ENCODE results near the gene ELMO1. TPM values are rescaled to one million over a fixed set of nuclear protein-coding genes. Genes with fewer than 3 reads are reported as not detected.

The ELMO1 gene
- polyA plus RNA-seq, 1 experiment, result not detected

DNA sequence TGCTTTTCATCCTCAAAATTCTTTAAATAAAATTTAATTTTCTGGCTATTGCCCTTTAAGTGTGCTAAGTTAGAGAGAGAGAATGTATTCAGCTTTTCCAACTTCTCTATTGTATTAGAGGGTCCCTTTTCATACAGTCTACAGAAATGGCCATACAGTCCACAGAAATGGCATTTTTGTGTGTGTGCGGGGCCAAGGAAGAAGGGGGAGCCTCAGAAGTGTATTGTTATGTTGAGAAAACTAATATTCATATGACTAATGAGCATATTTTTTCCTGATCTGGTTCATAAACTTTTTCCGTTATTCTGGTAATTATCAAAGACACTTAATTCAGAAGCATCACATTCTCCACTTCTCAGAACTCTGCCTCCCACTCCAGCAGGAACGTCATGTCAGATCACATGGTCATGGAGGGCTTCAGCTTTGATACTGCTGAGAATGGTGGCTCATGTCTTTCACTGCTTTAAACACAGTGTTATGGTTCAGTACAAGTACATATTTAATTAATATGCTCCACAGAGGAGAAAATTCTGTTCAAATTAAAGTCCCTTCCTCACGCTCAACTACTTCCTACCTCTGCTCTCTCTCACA, 37.1 kb downstream of the ELMO1 start:
- no peak for DNase-seq (ENCODE audit: low read depth)
- POLR2A ChIA-PET, result no interaction called here
- H3K4me3 ChIP-seq (ENCODE audit: low read depth, low read length), result no peak overlapping the region
- TF ChIP-seq, protein P1, sequence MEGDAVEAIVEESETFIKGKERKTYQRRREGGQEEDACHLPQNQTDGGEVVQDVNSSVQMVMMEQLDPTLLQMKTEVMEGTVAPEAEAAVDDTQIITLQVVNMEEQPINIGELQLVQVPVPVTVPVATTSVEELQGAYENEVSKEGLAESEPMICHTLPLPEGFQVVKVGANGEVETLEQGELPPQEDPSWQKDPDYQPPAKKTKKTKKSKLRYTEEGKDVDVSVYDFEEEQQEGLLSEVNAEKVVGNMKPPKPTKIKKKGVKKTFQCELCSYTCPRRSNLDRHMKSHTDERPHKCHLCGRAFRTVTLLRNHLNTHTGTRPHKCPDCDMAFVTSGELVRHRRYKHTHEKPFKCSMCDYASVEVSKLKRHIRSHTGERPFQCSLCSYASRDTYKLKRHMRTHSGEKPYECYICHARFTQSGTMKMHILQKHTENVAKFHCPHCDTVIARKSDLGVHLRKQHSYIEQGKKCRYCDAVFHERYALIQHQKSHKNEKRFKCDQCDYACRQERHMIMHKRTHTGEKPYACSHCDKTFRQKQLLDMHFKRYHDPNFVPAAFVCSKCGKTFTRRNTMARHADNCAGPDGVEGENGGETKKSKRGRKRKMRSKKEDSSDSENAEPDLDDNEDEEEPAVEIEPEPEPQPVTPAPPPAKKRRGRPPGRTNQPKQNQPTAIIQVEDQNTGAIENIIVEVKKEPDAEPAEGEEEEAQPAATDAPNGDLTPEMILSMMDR (IDR thresholded peaks at IDR 0.05; ENCODE audit: insufficient read depth, low read depth, low read length), result no peak
- no peaks in the 10 kb centered on the region for H3K27me3 ChIP-seq (ENCODE audit: control insufficient read depth, insufficient read depth, low read length)
- CTCF ChIA-PET, result no interaction called here
- no peaks in the 10 kb centered on the region for H3K36me3 ChIP-seq (ENCODE audit: control insufficient read depth, insufficient read depth, low read length)

DNA sequence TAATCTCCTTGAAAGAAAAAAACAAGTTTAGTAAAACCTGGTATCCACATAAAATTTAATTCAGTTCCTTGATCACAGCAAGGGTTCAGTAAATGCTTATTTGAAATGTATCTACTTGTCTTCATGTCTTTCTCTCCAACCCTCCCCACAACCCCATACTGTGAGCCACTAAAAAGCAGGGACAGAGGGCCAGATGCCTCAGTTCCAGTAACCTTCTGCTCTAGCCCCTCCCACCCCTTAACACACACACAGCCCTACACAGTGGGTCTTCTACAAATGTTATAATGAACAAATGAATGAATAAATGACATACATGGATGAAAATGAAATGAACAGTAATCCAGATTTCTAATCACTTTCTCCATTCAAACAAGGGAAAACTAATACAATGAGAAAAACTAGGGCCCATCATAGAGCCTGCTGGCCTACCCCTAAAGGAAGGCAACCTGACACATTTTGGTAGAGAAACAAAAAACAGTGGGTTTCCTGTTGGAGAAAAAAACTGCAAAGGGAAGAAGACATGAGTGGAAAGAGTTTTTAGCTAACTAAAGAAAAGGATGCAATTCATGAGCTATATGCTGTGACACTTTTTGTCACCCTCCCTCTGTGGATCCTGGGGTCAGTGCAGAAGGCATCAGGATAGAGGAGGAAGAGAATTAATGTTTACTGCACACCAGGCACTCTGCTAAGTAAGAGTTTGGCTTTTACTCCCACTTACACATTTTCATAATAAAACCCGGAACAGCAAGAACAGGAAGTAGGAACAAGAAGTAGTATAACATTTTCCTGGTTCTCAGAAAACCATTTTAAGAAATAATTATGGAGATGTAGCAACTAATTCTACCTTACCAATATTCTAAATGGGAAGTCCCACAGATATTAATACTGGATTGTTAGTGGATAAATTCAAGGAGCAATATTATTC, 38.1 kb downstream of the ELMO1 start:
- ChIA-PET POLR2A (no interaction called here), CTCF (no interaction called here)
- no peak for DNase-seq (ENCODE audit: low read depth)
- Histone ChIP-seq H3K4me3 (ENCODE audit: low read depth, low read length) (no peak overlapping the region), H3K36me3 (ENCODE audit: control insufficient read depth, insufficient read depth, low read length) (no peaks in the 10 kb centered on the region), H3K27me3 (ENCODE audit: control insufficient read depth, insufficient read depth, low read length) (no peaks in the 10 kb centered on the region)
- TF ChIP-seq, protein P1 (IDR thresholded peaks at IDR 0.05; ENCODE audit: insufficient read depth, low read depth, low read length), result no peak

GRCh38 chr7:37409461-37409860, 39.2 kb downstream of the ELMO1 start:
- H3K4me3 ChIP-seq (ENCODE audit: low read depth, low read length), result no peak overlapping the region
- ChIA-PET POLR2A (no interaction called here), CTCF (no interaction called here)
- no peaks in the 10 kb centered on the region for H3K27me3 ChIP-seq (ENCODE audit: control insufficient read depth, insufficient read depth, low read length)
- DNase-seq (ENCODE audit: low read depth), result no peak
- H3K36me3 ChIP-seq (ENCODE audit: control insufficient read depth, insufficient read depth, low read length), result no peaks in the 10 kb centered on the region
- TF ChIP-seq, protein P1 (IDR thresholded peaks at IDR 0.05; ENCODE audit: insufficient read depth, low read depth, low read length), result no peak

- H3K27me3 ChIP-seq (ENCODE audit: control insufficient read depth, insufficient read depth, low read length), result no peaks in the 10 kb centered on the region
- TF ChIP-seq, protein P1 (IDR thresholded peaks at IDR 0.05; ENCODE audit: insufficient read depth, low read depth, low read length), result no peak
- DNase-seq (ENCODE audit: low read depth), result no peak
- H3K36me3 ChIP-seq (ENCODE audit: control insufficient read depth, insufficient read depth, low read length), result no peaks in the 10 kb centered on the region
- H3K4me3 ChIP-seq (ENCODE audit: low read depth, low read length), result no peak overlapping the region
- POLR2A ChIA-PET, result no interaction called here
- CTCF ChIA-PET, result no interaction called here
Observed at GRCh38 chr7:37408291-37409228, 40.1 kb downstream of the ELMO1 start.

Data from BJ (cell line).